HFFc6 (cell line): Measurements from ENCODE around the gene KDM1B. TPM values are rescaled to one million over a fixed set of nuclear protein-coding genes. Genes with fewer than 3 reads are reported as not detected.

Experiments used
- DNase-seq: peaks from one replicate; pipeline ENCODE4 v3.0.0-alpha.2; 2018
- H3K27ac Mint-ChIP-seq: 2 replicates; pipeline ENCODE4 v1.8.0; 2020; ENCODE audit warnings: mild to moderate bottlenecking, mixed read lengths
- H3K27me3 Mint-ChIP-seq: 2 replicates; pipeline ENCODE4 v1.8.0; 2021; ENCODE audit warnings: mild to moderate bottlenecking, moderate library complexity, mixed read lengths; ENCODE audit not compliant: insufficient read depth
- H3K36me3 Mint-ChIP-seq: 2 replicates; pipeline ENCODE4 v1.8.0; 2021; ENCODE audit warnings: low read depth, mixed read lengths
- H3K4me1 Mint-ChIP-seq: 2 replicates; pipeline ENCODE4 v1.8.0; 2020; ENCODE audit warnings: low read depth, mixed read lengths
- H3K4me3 Mint-ChIP-seq: 2 replicates; pipeline ENCODE4 v1.8.0; 2020; ENCODE audit warnings: mild to moderate bottlenecking, moderate library complexity, mixed read lengths
- H3K9me3 Mint-ChIP-seq: 2 replicates; pipeline ENCODE4 v1.8.0; 2020; ENCODE audit warnings: mild to moderate bottlenecking, mixed read lengths
- CTCF ChIP-seq: fragments of 200-600 bp; sonication (generic); IDR thresholded peaks from 2 replicates; pipeline ENCODE4 v1.5.0; 2021; ENCODE audit warnings: antibody characterized with exemption, mild to moderate bottlenecking
- total RNA-seq, 6 experiments: library from RNA; stranded (reverse); fragmentation: NEBNext Ultra II Directional; extraction: Animal tissue kit (Norgen Biotek cat#: 25700); gene quantifications; 2 replicates in 1 of 6; 3 replicates in 5 of 6; pipeline ENCODE4 v1.2.3, GENCODE V29; 2021

The KDM1B gene
- total RNA-seq, 6 experiments from 2014 or later: 17.4 to 20.9 (median 19.1) TPM

GRCh38 chr6:18265787-18266522, 110.7 kb downstream of the KDM1B start:
- H3K4me1 Mint-ChIP-seq: peaks cover 30% of the 10 kb centered on the region
- no peak overlapping the region for H3K27ac Mint-ChIP-seq
- H3K27me3 Mint-ChIP-seq: peaks cover 2% of the 10 kb centered on the region
- H3K36me3 Mint-ChIP-seq: peaks cover 22% of the 10 kb centered on the region
- DNase-seq: no peak
- no peaks in the 10 kb centered on the region; the same call in 1 of the 2 replicates for H3K9me3 Mint-ChIP-seq
- no peak for TF ChIP-seq CTCF
- peak overlapping the region; percentile 97; the same call in 1 of the 2 replicates for H3K4me3 Mint-ChIP-seq

GRCh38 chr6:18266523-18266912, 111.3 kb downstream of the KDM1B start:
- peaks cover 24% of the 10 kb centered on the region for H3K4me1 Mint-ChIP-seq
- no peak overlapping the region for H3K27ac Mint-ChIP-seq
- peaks cover 2% of the 10 kb centered on the region for H3K27me3 Mint-ChIP-seq
- H3K36me3 Mint-ChIP-seq: peaks cover 21% of the 10 kb centered on the region
- DNase-seq: no peak
- no peak overlapping the region for H3K4me3 Mint-ChIP-seq
- TF ChIP-seq CTCF: no peak
- H3K9me3 Mint-ChIP-seq: no peaks in the 10 kb centered on the region; the same call in 1 of the 2 replicates

- Mint-ChIP-seq H3K4me3 (no peak overlapping the region), H3K36me3 (peaks cover 8% of the 10 kb centered on the region), H3K9me3 (no peaks in the 10 kb centered on the region; the same call in 1 of the 2 replicates), H3K27ac (no peak overlapping the region), H3K27me3 (peaks cover 2% of the 10 kb centered on the region), H3K4me1 (peaks cover 10% of the 10 kb centered on the region)
- DNase-seq: no peak
- no peak for TF ChIP-seq CTCF
Observed at GRCh38 chr6:18268066-18268465, 112.8 kb downstream of the KDM1B start.

- no peak overlapping the region for H3K4me3 Mint-ChIP-seq
- H3K27me3 Mint-ChIP-seq: peaks cover 3% of the 10 kb centered on the region
- DNase-seq: peak; percentile 69
- H3K27ac Mint-ChIP-seq: no peak overlapping the region
- peaks cover 10% of the 10 kb centered on the region for H3K4me1 Mint-ChIP-seq
- no peak for TF ChIP-seq CTCF
- H3K36me3 Mint-ChIP-seq: no peaks in the 10 kb centered on the region; the same call in none of the 2 replicates
- H3K9me3 Mint-ChIP-seq: no peaks in the 10 kb centered on the region; the same call in 1 of the 2 replicates
Observed at GRCh38 chr6:18269253-18269652, 114.0 kb downstream of the KDM1B start.

GRCh38 chr6:18269717-18270116, 114.5 kb downstream of the KDM1B start:
- Mint-ChIP-seq H3K9me3 (no peaks in the 10 kb centered on the region; the same call in 1 of the 2 replicates), H3K4me3 (no peak overlapping the region), H3K27me3 (peaks cover 6% of the 10 kb centered on the region), H3K4me1 (peaks cover 9% of the 10 kb centered on the region), H3K36me3 (no peaks in the 10 kb centered on the region; the same call in none of the 2 replicates), H3K27ac (no peak overlapping the region)
- DNase-seq: no peak
- no peak for TF ChIP-seq CTCF
